Astrocyte of the spinal cord (primary cell): Measurements from ENCODE around the gene NFAM1.

Experiments used
- DNase-seq: peaks from one replicate; pipeline ENCODE4 v3.0.0; 2011; ENCODE audit warnings: low read depth, low spot score
- H3K4me3 ChIP-seq: 2 replicates; pipeline ENCODE4 v1.5.1; 2011; ENCODE audit warnings: low read depth, mild to moderate bottlenecking, low read length, moderate library complexity
- CTCF ChIP-seq: IDR thresholded peaks from 2 replicates; pipeline ENCODE4 v1.5.1; 2012; ENCODE audit warnings: low read depth, mild to moderate bottlenecking, low read length, inconsistent platforms
- in situ Hi-C: cut with HindIII; loops from 2 replicates; pipeline ENCODE4 v1.10.0; 2017; ENCODE audit warnings: low sequenced_read_pairs

NFAM1 gene

GRCh38 chr22:42399315-42400271 is 32.6 kb downstream of the NFAM1 start:
- in situ Hi-C loops, result no loop called here
- no peak overlapping the region for H3K4me3 ChIP-seq
- TF ChIP-seq CTCF, result no peak
- DNase-seq, result peak; percentile 10

GRCh38 chr22:42397332-42398249 is 34.6 kb downstream of the NFAM1 start:
- no peak for TF ChIP-seq CTCF
- in situ Hi-C loops, result no loop called here
- no peak for DNase-seq
- H3K4me3 ChIP-seq, result no peak overlapping the region

GRCh38 chr22:42396621-42397331 is 35.4 kb downstream of the NFAM1 start:
- no peak for TF ChIP-seq CTCF
- no peak overlapping the region for H3K4me3 ChIP-seq
- no peak for DNase-seq
- in situ Hi-C loops, result no loop called here

GRCh38 chr22:42389143-42389542 is 43.1 kb downstream of the NFAM1 start:
- no peak overlapping the region for H3K4me3 ChIP-seq
- TF ChIP-seq CTCF, result no peak
- in situ Hi-C loops, result no loop called here
- no peak for DNase-seq

- in situ Hi-C loops, result no loop called here
- TF ChIP-seq CTCF, result no peak
- no peak for DNase-seq
- H3K4me3 ChIP-seq, result no peak overlapping the region
These were observed 43.9 kb downstream of the NFAM1 start for GRCh38 chr22:42388130-42388797.
